Large intestine (tissue), 12 donors: Measurements from ENCODE around the gene SIGLEC9. TPM values are rescaled to one million over a fixed set of nuclear protein-coding genes. Genes with fewer than 3 reads are reported as not detected.

ENCODE experiments used
- DNase-seq, 2 donors: peaks; one replicate each; pipeline versions ENCODE4 v3.0.0 to v3.0.0-alpha.2; 2013
- H3K27ac ChIP-seq: one replicate; pipeline ENCODE4 v1.5.1; 2013; ENCODE audit warnings: low read length
- H3K27me3 ChIP-seq: 2 replicates; pipeline ENCODE4 v1.6.1; 2013; ENCODE audit warnings: low read length; ENCODE audit not compliant: control insufficient read depth, insufficient read depth
- H3K36me3 ChIP-seq: 2 replicates; pipeline ENCODE4 v1.6.1; 2013; ENCODE audit warnings: low read length; ENCODE audit not compliant: control insufficient read depth, insufficient read depth
- H3K4me1 ChIP-seq: one replicate; pipeline ENCODE4 v1.6.1; 2013; ENCODE audit warnings: low read length; ENCODE audit not compliant: control insufficient read depth, insufficient read depth
- H3K4me3 ChIP-seq: one replicate; pipeline ENCODE4 v1.5.1; 2013; ENCODE audit warnings: low read length
- H3K9me3 ChIP-seq: one replicate; pipeline ENCODE4 v1.6.1; 2013; ENCODE audit warnings: mild to moderate bottlenecking, low read depth, low read length, moderate library complexity; ENCODE audit not compliant: control insufficient read depth
- WGBS: methylation state at CpG from one replicate; pipeline ENCODE4 v1.1.5; 2013; ENCODE audit warnings: low lambda C conversion rate; ENCODE audit not compliant: insufficient coverage; 5-methylcytosine and 5-hydroxymethylcytosine counted together
- long read RNA-seq, 11 donors: transcript quantifications; one replicate each; lab custom pipeline, GENCODE V29; 2026
- polyA plus RNA-seq: library from polyadenylated mRNA; unstranded; fragments of 120-200 nt; gene quantifications from one replicate; pipeline ENCODE4 v1.2.1, GENCODE V29; 2013

Gene SIGLEC9
- polyA plus RNA-seq, result 0.76 TPM
- long read RNA-seq, donor 1, result 0 reads
- long read RNA-seq, donor 2, result 0 reads
- long read RNA-seq, donor 3, result 0 reads
- long read RNA-seq, donor 4, result 0 reads
- long read RNA-seq, donor 5, result 0 reads
- long read RNA-seq, donor 6, partial matches to known transcripts, result 0 of 1 reads
- long read RNA-seq, donor 6, other reads (novel, unspliced or antisense), result 0 of 1 reads
- long read RNA-seq, donor 7, result 0 reads
- long read RNA-seq, donor 8, partial matches to known transcripts, result 0 of 2 reads
- long read RNA-seq, donor 8, other reads (novel, unspliced or antisense), result 0 of 2 reads
- long read RNA-seq, donor 9, partial matches to known transcripts, result 0 of 1 reads
- long read RNA-seq, donor 9, other reads (novel, unspliced or antisense), result 0 of 1 reads
- long read RNA-seq, donor 10, partial matches to known transcripts, result 0 of 2 reads
- long read RNA-seq, donor 10, other reads (novel, unspliced or antisense), result 0 of 2 reads
- long read RNA-seq, donor 11, partial matches to known transcripts, result 0 of 1 reads
- long read RNA-seq, donor 11, other reads (novel, unspliced or antisense), result 0 of 1 reads

- no peaks in the 10 kb centered on the region for H3K36me3 ChIP-seq
- whole genome bisulfite sequencing, result no CpG with 5 or more reads among the region's 14 CpGs
- H3K27me3 ChIP-seq, result no peaks in the 10 kb centered on the region
- H3K27ac ChIP-seq, result no peak within 1 kb of the TSS
- no peaks in the 10 kb centered on the region for H3K9me3 ChIP-seq
- H3K4me1 ChIP-seq, result no peaks in the 10 kb centered on the region
- DNase-seq, result no peak
- no peak within 1 kb of the TSS for H3K4me3 ChIP-seq
Observed at GRCh38 chr19:51124729-51125128, at the start of gene SIGLEC9. Gene SIGLEC9, plus strand, starts transcription at chr19:51124906. Its CDS starts 69 bp downstream, at chr19:51124975.

DNA sequence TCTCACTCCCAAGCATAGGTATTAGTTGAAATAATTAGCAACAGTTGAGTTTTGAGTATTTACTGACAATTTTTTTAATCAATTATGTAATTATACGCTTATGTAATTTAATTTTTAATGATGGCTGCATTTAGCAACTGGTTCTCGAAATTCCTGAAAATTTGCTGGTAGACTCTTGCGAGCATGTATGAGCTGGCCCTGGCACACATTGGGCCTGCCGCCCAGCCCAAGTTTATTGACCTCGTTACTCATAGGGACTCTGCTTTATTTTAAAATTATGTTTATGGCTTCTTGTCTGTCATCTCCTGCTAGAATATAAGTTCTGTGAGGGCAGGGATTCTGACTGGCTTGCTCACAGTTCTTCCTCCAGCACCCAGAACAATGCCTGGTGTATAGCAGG lies 48.7 kb upstream of the SIGLEC9 start:
- Histone ChIP-seq H3K4me3 (no peak overlapping the region), H3K9me3 (no peaks in the 10 kb centered on the region), H3K4me1 (no peaks in the 10 kb centered on the region), H3K36me3 (no peaks in the 10 kb centered on the region), H3K27ac (no peak overlapping the region), H3K27me3 (no peaks in the 10 kb centered on the region)
- DNase-seq, result no peak
- 100% methylated on average over 2 of the region's 5 CpGs for WGBS

DNA sequence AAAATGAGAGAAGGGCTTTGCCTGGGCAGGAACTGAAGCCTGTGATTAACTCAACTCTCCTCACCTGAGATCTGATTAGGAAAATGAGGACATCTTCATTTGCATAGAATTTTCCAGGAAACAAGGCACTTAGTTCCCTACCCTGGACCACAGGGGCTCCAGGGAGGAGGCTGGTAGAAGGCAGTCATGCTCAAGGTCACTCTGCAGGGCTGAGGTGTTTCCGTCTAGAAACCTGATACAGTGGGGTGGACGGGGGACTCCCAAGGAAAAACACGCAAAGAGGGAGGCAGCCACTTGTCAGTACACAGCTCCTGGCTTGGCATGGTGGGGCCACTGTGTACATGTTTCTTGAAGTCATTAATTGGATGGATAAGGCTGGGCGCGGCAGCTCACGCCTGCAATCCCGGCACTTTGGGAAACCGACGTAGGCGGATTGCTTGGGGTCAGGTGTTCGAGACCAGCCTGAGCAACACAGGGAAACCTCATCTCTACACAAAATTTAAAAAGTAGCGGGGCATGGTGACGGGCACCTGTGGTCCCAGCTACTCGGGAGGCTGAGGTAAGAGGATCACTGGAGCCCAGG lies 48.0 kb upstream of the SIGLEC9 start:
- no peaks in the 10 kb centered on the region for H3K4me1 ChIP-seq
- 27% methylated on average over 2 of the region's 14 CpGs for WGBS

GRCh38 chr19:51078104-51078503 lies 46.6 kb upstream of the SIGLEC9 start:
- Histone ChIP-seq H3K4me3 (no peak overlapping the region), H3K27ac (no peak overlapping the region), H3K9me3 (no peaks in the 10 kb centered on the region), H3K4me1 (no peaks in the 10 kb centered on the region), H3K27me3 (no peaks in the 10 kb centered on the region), H3K36me3 (no peaks in the 10 kb centered on the region)
- no peak for DNase-seq
- no CpG with 5 or more reads among the region's 6 CpGs for WGBS

More for the DNA sequence above, 48.0 kb upstream of the SIGLEC9 start:
- no peak overlapping the region for H3K4me3 ChIP-seq
- H3K27ac ChIP-seq, result no peak overlapping the region
- H3K27me3 ChIP-seq, result no peaks in the 10 kb centered on the region
- no peaks in the 10 kb centered on the region for H3K9me3 ChIP-seq
- no peaks in the 10 kb centered on the region for H3K36me3 ChIP-seq
- DNase-seq, result no peak

DNA sequence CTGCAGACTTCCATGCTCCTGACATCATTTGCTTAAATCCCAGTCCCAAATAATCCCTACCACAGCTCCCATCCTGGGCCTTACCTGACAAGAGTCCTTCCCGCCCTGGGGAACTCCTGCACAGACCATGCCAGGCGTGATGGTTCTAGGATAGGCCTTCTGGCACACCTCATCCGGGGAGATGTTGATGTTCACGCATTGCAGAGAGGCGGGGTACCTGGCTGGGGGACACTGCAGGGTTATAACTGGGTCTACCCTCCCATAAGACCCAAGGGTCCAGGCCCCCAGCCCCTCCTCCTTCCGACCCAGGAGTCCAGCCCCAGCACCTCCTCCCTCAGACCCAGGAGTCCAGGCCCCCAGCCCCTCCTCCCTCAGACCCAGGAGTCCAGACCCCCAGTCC lies 46.0 kb upstream of the SIGLEC9 start:
- Histone ChIP-seq H3K9me3 (no peaks in the 10 kb centered on the region), H3K27me3 (no peaks in the 10 kb centered on the region), H3K4me1 (no peaks in the 10 kb centered on the region), H3K27ac (no peak overlapping the region), H3K36me3 (no peaks in the 10 kb centered on the region), H3K4me3 (no peak overlapping the region)
- WGBS, result no CpG with 5 or more reads among the region's 6 CpGs
- DNase-seq, result no peak

DNA sequence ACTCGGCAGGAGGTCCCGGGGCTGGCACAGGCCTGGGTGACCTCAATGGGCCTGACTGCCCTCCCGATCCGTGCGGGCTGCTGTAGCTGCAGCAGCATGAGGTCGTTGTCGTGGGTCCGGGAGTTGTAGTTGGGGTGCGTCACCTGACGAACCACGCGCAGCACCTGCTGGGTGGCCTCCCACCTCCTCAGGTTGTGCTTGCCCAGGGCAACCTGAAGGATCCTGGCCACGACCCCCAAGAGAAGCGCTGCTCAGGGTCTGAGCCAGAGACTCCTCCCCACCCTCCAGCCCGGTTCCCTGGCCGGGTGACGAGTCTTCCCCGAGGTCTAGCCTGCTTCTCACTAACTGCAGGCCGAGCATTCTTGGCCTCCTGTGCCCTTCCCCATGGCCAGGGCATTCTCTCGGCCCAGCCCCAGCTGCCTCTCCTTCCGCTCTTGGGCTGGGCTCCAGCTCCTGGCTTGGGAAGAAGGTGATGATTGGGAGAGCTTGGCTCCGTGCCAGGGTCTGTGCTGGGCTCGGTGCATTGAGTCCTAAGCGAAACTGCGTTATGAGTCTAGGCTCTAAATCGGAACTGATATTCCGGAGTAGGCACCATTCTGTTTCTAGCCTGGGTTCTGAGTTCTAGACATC lies 45.1 kb upstream of the SIGLEC9 start:
- Histone ChIP-seq H3K4me3 (no peak overlapping the region), H3K27ac (no peak overlapping the region), H3K4me1 (no peaks in the 10 kb centered on the region), H3K27me3 (no peaks in the 10 kb centered on the region), H3K9me3 (no peaks in the 10 kb centered on the region), H3K36me3 (no peaks in the 10 kb centered on the region)
- WGBS, result no CpG with 5 or more reads among the region's 27 CpGs
- no peak for DNase-seq

GRCh38 chr19:51081476-51081875 lies 43.2 kb upstream of the SIGLEC9 start:
- no peaks in the 10 kb centered on the region for H3K4me1 ChIP-seq
- no peak overlapping the region for H3K4me3 ChIP-seq
- H3K9me3 ChIP-seq, result no peaks in the 10 kb centered on the region
- H3K27ac ChIP-seq, result no peak overlapping the region
- no peak for DNase-seq
- H3K36me3 ChIP-seq, result no peaks in the 10 kb centered on the region
- H3K27me3 ChIP-seq, result no peaks in the 10 kb centered on the region
- WGBS, result no CpG with 5 or more reads among the region's 14 CpGs

DNA sequence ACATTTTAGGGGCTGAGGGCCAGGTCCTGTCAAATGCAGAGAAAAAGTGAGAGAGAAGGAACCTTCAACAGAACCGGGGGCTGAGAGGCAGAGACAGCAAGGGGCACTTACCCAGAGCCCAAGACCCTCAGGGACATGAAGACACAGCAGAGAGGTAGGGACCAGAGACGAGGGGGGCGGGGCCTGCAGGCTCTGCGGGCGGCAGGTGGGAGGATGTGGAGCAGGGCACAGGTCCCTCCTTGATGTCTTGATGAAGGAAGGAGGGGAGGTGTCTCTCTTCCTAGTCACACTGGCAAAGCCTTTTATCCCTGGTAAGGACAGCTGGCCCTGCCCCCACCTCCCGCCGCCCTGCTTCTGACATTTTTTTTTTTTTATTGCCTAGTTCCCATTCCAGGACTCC lies 42.1 kb upstream of the SIGLEC9 start, which contains the start of gene KLK14:
KLK14 (minus strand) TSS at position 277 of the 400 bp plus-strand sequence; CDS start at position 4, 273 bp downstream.
- no peak for DNase-seq
- no CpG with 5 or more reads among the region's 7 CpGs for WGBS
- no peaks in the 10 kb centered on the region for H3K4me1 ChIP-seq
- no peak within 1 kb of the TSS for H3K27ac ChIP-seq
- H3K36me3 ChIP-seq, result no peaks in the 10 kb centered on the region
- no peak within 1 kb of the TSS for H3K4me3 ChIP-seq
- no peaks in the 10 kb centered on the region for H3K27me3 ChIP-seq
- H3K9me3 ChIP-seq, result no peaks in the 10 kb centered on the region

- no peaks in the 10 kb centered on the region for H3K9me3 ChIP-seq
- DNase-seq, result no peak
- H3K36me3 ChIP-seq, result no peaks in the 10 kb centered on the region
- 38% methylated on average over 3 of the region's 4 CpGs for WGBS
- no peaks in the 10 kb centered on the region for H3K27me3 ChIP-seq
- H3K27ac ChIP-seq, result no peak overlapping the region
- no peak overlapping the region for H3K4me3 ChIP-seq
- H3K4me1 ChIP-seq, result no peaks in the 10 kb centered on the region
Observed at GRCh38 chr19:51083181-51083580, 41.5 kb upstream of the SIGLEC9 start.

DNA sequence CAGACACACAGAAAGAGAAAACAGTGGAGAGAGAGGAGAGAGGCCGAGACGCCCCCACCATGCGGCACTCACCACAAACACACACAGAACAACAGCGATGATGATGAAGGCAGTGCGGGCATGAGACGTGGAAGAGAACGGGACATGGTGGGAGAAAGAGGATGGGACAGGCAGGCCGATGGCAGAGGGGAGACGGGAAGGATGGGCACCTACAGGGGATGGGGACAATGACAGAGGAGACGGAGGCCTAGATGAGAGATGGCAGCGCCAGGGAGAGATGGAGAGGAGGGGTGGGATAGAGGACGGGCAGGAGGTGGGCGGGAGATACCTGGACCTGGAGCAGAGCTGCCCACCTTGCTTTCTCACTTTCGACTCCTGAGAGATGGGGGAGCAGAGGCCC lies 40.9 kb upstream of the SIGLEC9 start:
- no peaks in the 10 kb centered on the region for H3K9me3 ChIP-seq
- 63% methylated on average over 3 of the region's 14 CpGs for WGBS
- no peaks in the 10 kb centered on the region for H3K4me1 ChIP-seq
- no peak for DNase-seq
- no peaks in the 10 kb centered on the region for H3K27me3 ChIP-seq
- H3K27ac ChIP-seq, result no peak overlapping the region
- H3K36me3 ChIP-seq, result no peaks in the 10 kb centered on the region
- no peak overlapping the region for H3K4me3 ChIP-seq
